Femur (tissue), 1 donor: ENCODE results near the gene SNAPC2.

Source experiments
- DNase-seq: peaks from one replicate; pipeline ENCODE4 v3.0.0-alpha.2; 2017

The SNAPC2 gene

DNA sequence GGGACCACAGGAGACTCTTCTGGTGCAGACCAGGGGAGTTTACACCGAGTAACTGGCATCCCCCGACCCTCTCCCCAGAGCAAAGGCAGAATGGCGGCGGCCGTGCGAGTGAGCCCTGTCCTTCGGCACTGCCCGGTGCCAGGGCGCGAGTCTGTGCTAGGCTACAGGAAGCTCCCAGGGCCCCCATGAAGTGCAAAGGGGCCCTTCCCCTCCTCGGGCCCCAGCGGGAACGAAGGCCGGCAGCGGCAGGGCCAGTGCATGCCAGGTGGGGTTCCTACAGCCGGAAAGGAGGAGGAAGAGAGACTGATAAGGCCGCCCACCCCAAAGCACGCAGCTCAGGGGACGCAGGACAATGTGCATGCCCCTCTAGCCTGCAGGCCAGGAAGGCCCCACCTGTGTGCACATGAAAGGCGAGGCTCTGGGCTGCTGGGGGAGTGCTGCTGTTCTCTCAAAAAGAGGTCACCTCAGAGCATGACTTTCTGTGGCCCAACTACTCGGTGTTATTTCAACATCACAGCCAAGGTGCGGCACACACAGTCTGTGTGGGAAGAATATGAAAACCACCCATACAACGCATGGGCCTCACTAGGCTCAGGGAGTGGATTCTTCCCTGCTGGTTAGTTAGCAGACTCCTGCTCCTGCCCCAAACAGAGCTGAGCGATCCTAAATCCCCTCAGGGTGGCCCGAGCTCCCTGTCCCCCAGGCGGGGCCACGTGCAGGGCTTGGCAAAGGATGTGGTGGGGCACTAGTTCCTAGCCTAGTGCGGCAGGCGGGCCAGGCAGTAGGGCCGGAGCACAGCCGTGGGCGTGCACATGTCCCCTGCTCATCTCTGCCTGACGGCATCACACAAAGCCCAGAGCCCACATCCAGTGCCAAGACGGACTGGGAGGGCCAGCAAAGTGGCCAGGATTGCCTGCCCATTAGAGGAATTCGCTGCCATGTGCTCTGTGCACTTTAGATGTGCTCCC lies 51.7 kb downstream of the SNAPC2 start:
- DNase-seq, result no peak
